Left ventricle myocardium inferior (tissue), 1 donor: ENCODE data around the gene PARVB. TPM values are rescaled to one million over a fixed set of nuclear protein-coding genes. Genes with fewer than 3 reads are reported as not detected.

Source experiments
- DNase-seq: peaks from one replicate; pipeline ENCODE4 v3.0.0-alpha.2; 2020
- H3K27ac ChIP-seq: fragments of 200-600 bp; replicated peaks from 2 replicates; pipeline ENCODE4 v1.8.0; 2021
- H3K27me3 ChIP-seq: fragments of 200-600 bp; 2 replicates; pipeline ENCODE4 v1.8.0; 2021; ENCODE audit warnings: low read depth
- H3K36me3 ChIP-seq: fragments of 200-600 bp; 2 replicates; pipeline ENCODE4 v1.8.0; 2021
- H3K4me1 ChIP-seq: fragments of 200-600 bp; 2 replicates; pipeline ENCODE4 v1.8.0; 2021
- H3K4me3 ChIP-seq: fragments of 200-600 bp; 2 replicates; pipeline ENCODE4 v1.8.0; 2021; ENCODE audit warnings: mild to moderate bottlenecking, moderate library complexity
- H3K9me3 ChIP-seq: fragments of 200-600 bp; replicated peaks from 2 replicates; pipeline ENCODE4 v1.8.0; 2021
- CTCF ChIP-seq: fragments of 200-600 bp; IDR thresholded peaks from 2 replicates; pipeline ENCODE4 v1.8.0; 2021; ENCODE audit warnings: antibody characterized with exemption, mild to moderate bottlenecking, borderline replicate concordance
- intact Hi-C: fragments of 100-400 bp; cut with micrococcal nuclease; formaldehyde crosslinking; loops from one replicate; pipeline ENCODE4 v1.11.0; 2022
- total RNA-seq: library from RNA; stranded (reverse); fragmentation: NEBNext Ultra II Directional; extraction: Animal tissue kit (Norgen Biotek cat#: 25700); gene quantifications from one replicate; pipeline ENCODE4 v1.2.1, GENCODE V29; 2021
- donor health status: DM: no; HTN: yes; CAD: no; lungs with severe emphysema.

Gene PARVB
- total RNA-seq, 1 donor from 2014 or later, result 155 TPM

GRCh38 chr22:44080936-44081861 lies 57.1 kb downstream of the PARVB start:
- Histone ChIP-seq H3K27ac (no peak overlapping the region), H3K9me3 (peaks cover 9% of the 10 kb centered on the region), H3K4me3 (no peak overlapping the region), H3K36me3 (peaks cover 29% of the 10 kb centered on the region), H3K4me1 (peaks cover 64% of the 10 kb centered on the region), H3K27me3 (no peaks in the 10 kb centered on the region)
- peak; percentile 91 for TF ChIP-seq CTCF
- DNase-seq, result peak; percentile 72
- intact Hi-C loops, result no loop called here

DNA sequence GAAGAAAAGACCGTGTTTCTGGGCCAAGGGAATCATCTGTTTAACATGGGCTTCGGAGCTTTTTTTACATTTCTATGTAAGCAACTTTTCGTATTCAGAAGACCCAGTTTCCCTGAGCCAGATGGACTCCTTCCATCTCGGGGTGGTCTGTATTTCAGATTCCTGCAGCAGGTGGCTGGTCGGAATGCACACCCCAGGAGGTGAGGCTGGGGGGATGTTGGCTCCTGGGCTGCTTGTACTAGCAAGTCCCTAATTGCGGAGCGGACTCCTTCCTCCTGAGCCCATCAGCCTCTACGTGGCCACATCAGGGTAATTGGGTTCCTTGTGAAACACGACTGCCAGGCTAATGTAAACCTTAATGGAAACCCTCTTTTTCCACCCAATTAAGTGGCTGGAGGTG lies 58.7 kb downstream of the PARVB start:
- Histone ChIP-seq H3K9me3 (peaks cover 9% of the 10 kb centered on the region), H3K4me3 (no peak overlapping the region), H3K4me1 (peaks cover 60% of the 10 kb centered on the region), H3K27ac (no peak overlapping the region), H3K27me3 (no peaks in the 10 kb centered on the region), H3K36me3 (peaks cover 29% of the 10 kb centered on the region)
- intact Hi-C loops, result no loop called here
- no peak for DNase-seq
- TF ChIP-seq CTCF, result no peak

- H3K9me3 ChIP-seq, result peaks cover 9% of the 10 kb centered on the region
- H3K4me3 ChIP-seq, result no peak overlapping the region
- peaks cover 29% of the 10 kb centered on the region for H3K36me3 ChIP-seq
- peak overlapping the region; percentile 74 for H3K27ac ChIP-seq
- no peak for TF ChIP-seq CTCF
- peaks cover 71% of the 10 kb centered on the region for H3K4me1 ChIP-seq
- peak; percentile 43 for DNase-seq
- no peaks in the 10 kb centered on the region for H3K27me3 ChIP-seq
- intact Hi-C loops, result no loop called here
Observed at GRCh38 chr22:44084044-44084772, 60.1 kb downstream of the PARVB start.

DNA sequence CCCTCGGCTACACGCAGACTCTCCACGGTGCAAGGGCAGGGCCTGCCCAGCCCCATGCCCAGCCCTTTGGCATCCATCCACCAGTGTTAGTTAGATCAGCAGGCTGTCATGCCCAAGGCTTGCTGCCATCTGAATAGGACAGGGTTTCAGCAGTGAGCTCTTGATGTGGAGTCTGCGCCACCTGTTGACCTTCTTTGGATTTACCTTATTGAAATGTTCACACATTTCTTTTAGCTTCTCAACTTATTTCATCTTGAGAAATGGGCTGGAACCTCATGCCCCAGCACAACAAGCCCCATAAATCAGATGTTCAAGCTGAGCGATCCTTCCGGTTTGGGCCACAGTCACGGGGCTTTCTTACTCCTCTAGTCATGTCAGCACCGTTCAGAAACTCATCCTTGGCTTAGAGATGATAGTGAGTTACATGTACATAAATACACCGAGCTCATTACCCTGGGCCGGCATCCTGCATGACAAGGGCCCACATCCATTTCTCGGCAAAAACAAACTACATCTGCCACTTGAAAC lies 61.7 kb downstream of the PARVB start:
- Histone ChIP-seq H3K4me3 (no peak overlapping the region), H3K4me1 (peaks cover 84% of the 10 kb centered on the region), H3K9me3 (peaks cover 9% of the 10 kb centered on the region), H3K27me3 (no peaks in the 10 kb centered on the region), H3K36me3 (peaks cover 29% of the 10 kb centered on the region), H3K27ac (peak overlapping the region; percentile 74)
- intact Hi-C loops, result no loop called here
- TF ChIP-seq CTCF, result peak; percentile 67
- peak; percentile 81 for DNase-seq

DNA sequence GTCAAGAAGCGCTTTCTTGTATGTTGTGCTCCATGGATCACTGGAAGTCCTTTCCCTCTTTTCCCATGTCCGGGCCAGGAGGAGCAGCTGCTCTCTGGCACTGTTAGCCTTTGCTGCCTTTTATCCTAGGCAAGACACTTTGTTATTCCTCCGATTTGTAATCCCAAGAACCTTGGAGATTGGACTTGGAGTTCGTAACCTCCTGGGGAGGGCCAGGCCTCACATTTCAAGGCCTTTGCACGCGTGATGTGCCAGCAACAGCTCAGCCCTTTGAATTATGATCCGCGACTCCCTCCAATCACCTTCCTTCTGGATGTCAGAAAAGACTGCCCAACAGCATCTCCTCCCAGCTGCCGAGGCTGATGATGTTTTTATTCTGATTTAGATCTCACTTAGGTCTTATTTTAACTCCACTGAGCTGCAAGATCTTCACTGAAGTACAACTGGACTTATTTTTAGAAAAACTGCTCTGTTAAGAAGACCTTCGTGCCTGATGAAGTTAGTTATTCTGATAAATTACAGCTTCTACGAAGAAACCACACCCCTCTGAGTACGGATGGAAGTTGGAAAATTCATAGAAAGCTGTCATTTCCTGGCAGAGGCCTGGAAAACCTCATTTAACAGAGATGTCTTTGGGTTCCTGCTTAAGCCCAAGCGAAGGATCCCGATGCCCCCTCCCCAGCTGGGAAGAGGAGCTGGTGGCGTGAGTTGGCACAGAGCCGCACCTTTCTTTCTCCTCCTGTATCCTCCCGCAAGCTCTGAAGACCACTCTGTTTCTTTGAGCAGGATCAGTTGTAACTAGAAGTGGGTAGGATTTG lies 62.4 kb downstream of the PARVB start:
- Histone ChIP-seq H3K4me3 (no peak overlapping the region), H3K4me1 (peaks cover 78% of the 10 kb centered on the region), H3K36me3 (peaks cover 27% of the 10 kb centered on the region), H3K27me3 (no peaks in the 10 kb centered on the region), H3K9me3 (peaks cover 9% of the 10 kb centered on the region), H3K27ac (peak overlapping the region; percentile 74)
- peak; percentile 29 for DNase-seq
- intact Hi-C loops, result no loop called here
- no peak for TF ChIP-seq CTCF
